ENCODE results near the gene ANKRD35. TPM values are rescaled to one million over a fixed set of nuclear protein-coding genes. Genes with fewer than 3 reads are reported as not detected.

ANKRD35 gene
- total RNA-seq: 1.1 and 1.3 TPM in 2 replicates

GRCh38 chr1:145885738-145886287 is at the start of gene ANKRD35:
Gene ANKRD35, minus strand, starts transcription at chr1:145885866. Its CDS starts 108 bp downstream, at chr1:145885758.

GRCh38 chr1:145927063-145927886 is 41.6 kb upstream of the ANKRD35 start, which contains the start of gene RBM8A:
Gene RBM8A, minus strand, starts transcription at chr1:145927484. Its CDS starts 58 bp downstream, at chr1:145927426.

GRCh38 chr1:145918144-145918991 is 32.7 kb upstream of the ANKRD35 start, which contains the start of gene PEX11B:
Gene PEX11B, minus strand, starts transcription at chr1:145918717. Its CDS starts 29 bp downstream, at chr1:145918688.

DNA sequence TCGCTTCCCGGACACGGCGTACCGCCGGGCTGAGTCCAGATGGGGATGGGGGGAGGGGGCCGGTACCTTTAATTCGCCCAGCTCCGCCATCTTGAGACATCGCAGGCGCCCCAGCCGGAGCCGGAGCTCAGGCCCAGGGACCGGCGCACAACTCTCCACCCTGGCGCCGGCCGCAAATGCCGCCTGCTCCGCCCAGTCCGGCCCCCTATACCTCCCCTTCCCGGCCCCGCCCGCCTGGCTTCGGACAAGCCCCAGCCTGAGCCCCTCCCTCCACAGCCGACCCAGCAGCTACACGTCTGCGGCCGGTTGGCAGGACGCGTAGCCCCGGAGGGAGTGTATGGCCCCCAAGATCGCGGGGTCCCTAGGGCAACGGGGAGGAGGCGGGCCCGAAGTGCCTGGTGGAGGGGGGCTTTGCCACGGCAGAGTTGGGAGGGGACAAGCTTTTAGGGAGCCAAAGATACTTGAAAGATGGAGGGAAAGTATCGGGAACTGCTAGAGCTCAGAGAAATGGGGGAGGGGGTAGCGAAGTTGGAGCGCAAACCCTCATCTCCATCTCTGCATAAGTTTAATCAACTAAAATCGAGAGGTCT is 26.7 kb downstream of the ANKRD35 start, which contains the start of gene PIAS3:
PIAS3 (minus strand) TSS at position 181 of the 590 bp plus-strand sequence; CDS start at position 90, 91 bp downstream.

DNA sequence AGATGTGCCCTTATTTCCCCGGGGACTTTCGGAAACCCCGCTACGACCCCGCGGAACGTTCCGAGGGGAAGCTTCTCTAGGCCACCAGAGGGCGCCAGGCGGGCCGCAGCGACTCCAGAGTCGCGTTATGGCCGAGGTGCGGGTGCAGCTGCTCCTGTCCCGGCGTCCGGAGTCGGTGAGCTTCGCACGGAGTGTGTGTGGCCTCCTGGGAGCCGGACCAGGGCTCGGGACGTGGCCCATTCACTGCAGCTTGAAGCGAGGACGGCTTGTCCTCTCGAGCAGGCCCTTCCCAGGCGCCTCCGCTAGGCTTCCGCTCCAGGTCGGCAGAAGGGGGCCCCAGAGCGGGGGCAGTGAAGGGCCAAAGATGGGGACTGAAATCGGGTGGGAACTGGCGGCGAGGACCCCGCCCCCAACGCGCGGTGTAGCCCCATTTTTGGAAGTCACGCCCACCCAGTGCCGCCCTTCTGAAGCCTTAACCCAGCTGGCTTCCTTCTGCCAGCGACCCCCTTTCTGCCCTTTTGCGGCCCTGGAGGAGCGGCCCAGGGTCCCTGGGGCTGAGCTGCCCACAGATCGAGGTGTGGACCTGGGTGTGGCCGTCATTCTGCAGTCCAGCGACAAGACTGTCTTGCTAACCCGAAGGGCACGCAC is 40.0 kb downstream of the ANKRD35 start, which contains the start of gene NUDT17:
NUDT17 (plus strand) TSS at position 117 of the 648 bp plus-strand sequence; CDS start at position 128, 11 bp downstream.

DNA sequence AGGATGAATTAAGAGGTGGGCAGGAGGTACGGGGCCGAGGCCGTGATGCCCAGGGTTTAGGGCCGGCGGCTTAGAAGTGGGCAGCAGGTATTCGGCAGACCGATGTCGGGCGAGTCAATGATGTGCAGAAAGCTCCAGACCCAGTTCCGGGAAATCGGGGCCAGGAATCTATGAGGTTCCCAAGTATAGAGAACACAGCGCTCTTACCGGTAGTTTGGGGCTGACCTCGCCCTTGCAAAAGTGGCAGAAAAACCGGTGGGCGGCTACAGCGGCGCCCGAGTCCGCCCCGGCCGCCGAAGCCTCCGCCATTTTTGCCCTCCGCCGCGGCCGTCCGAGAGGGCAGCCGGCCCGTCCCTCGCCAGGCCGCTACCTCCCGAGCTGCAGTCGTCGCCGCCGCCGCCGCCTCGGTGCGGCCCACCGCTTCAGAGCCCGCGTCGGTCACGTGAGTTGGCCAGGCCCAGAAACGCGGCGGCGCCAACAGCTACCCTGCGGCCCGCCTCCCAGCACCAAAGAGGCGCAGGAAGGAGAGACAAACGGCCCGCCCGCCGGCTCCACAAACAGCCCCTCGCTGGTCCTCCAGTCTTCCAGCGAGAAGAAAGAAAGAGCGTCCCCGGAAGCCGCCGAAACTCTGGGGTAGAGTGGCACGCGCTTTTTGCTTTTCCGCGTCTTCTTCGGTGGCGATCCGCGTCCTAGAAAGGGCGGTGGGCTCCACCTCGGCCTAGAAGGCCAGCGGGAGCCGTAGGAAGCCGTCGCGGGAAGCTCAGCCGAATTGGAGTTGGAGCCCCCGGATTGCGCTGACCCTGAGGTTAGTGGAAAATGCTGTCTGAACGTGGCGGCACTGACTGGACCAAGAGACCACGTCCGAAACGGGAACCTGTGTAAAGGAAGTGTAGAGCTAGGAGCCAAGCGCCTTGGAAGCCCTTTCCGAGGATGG is 61.8 kb downstream of the ANKRD35 start, which contains the start of the genes POLR3C and RNF115:
POLR3C (plus strand) TSS at position 636 of the 934 bp plus-strand sequence. CDS start 1,577 bp downstream, outside the sequence.
RNF115 (minus strand) TSS at position 531 of the 934 bp plus-strand sequence; CDS start at position 309, 222 bp downstream.

Other genes starting within 250 kb of the ANKRD35 start
- gene PDZK1, start 178.5 kb downstream of the ANKRD35 start, total RNA-seq: not detected in 2 replicates
- not detected in 2 replicates for gene CD160, start 166.4 kb downstream of the ANKRD35 start, total RNA-seq
- gene RNF115, start 61.8 kb downstream of the ANKRD35 start, total RNA-seq: 6.5 and 6.9 TPM in 2 replicates
- 18.2 and 21.2 TPM in 2 replicates for gene POLR3C, start 61.7 kb downstream of the ANKRD35 start, total RNA-seq
- 1.3 and 1.6 TPM in 2 replicates for gene NUDT17, start 40.2 kb downstream of the ANKRD35 start, total RNA-seq
- gene PIAS3, start 26.8 kb downstream of the ANKRD35 start, total RNA-seq: 25.8 and 32.3 TPM in 2 replicates
- 9.4 and 10.8 TPM in 2 replicates for gene ITGA10, start 24.2 kb upstream of the ANKRD35 start, total RNA-seq
- gene PEX11B, start 32.9 kb upstream of the ANKRD35 start, total RNA-seq: 26.4 and 34.8 TPM in 2 replicates
- gene RBM8A, start 41.6 kb upstream of the ANKRD35 start, total RNA-seq: 89.7 and 102 TPM in 2 replicates
- gene LIX1L, start 72.2 kb upstream of the ANKRD35 start, total RNA-seq: 27.8 and 33.4 TPM in 2 replicates
- 0.16 and 0.18 TPM in 2 replicates for gene ANKRD34A, start 78.7 kb upstream of the ANKRD35 start, total RNA-seq
- gene POLR3GL, start 78.8 kb upstream of the ANKRD35 start, total RNA-seq: 10.1 and 12.5 TPM in 2 replicates
- gene TXNIP, start 110.7 kb upstream of the ANKRD35 start, total RNA-seq: 302 and 306 TPM in 2 replicates
- gene HJV, start 135.9 kb upstream of the ANKRD35 start, total RNA-seq: not detected in 2 replicates